AG09319 (cell line): Measurements from ENCODE around the gene KCNK1.

Experiments
- DNase-seq: peaks from one replicate; pipeline ENCODE4 v3.0.0-alpha.2; 2010; ENCODE audit warnings: low read depth; ENCODE audit errors: extremely low read depth
- CTCF ChIP-seq: IDR thresholded peaks from 2 replicates; pipeline ENCODE4 v1.5.1; 2011; ENCODE audit warnings: low read depth, mild to moderate bottlenecking, inconsistent platforms, low read length, moderate library complexity

KCNK1 gene

DNA sequence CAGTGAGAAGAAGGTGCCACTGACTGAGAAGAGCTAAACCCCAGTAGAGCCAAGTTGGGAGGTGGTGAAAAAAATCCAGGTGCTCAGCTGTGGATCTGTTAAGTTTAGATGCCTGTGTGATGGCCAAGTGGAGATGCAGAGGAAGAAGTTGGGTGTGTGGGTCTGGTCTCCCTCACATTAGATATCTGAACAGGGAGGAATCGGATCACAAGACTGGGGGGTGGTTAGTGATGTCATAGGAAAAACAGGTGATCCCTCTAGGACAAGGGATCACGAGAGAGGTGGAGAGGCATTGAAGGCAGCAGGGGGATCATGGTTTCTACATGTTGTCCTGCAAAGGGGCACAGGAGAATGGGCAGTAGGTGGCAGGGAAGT is 22.6 kb downstream of the KCNK1 start:
- no peak for TF ChIP-seq CTCF
- no peak for DNase-seq

GRCh38 chr1:233638513-233638912 is 24.6 kb downstream of the KCNK1 start:
- TF ChIP-seq CTCF = no peak

DNA sequence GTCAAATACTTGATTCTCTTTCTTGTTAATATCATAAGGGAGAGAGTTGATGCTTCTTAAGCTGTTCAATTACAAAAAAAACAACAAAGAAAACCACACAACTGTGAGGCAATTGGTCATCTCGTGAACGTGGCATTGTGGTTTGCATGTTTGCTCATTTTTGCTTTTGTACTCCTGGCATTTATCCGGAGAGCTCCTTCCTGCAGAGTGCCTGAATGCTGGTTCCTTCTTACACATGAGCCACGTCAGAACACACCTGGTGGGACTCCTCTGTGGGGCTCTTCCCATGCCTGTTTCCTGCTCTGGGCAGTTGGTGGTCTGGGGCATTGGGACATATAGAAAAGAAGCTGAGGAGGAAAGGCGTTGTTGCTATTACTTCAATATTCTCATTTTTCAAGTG is 25.7 kb downstream of the KCNK1 start:
- TF ChIP-seq CTCF = no peak
- DNase-seq = no peak

More at GRCh38 chr1:233638513-233638912, 24.6 kb downstream of the KCNK1 start:
- no peak for DNase-seq

DNA sequence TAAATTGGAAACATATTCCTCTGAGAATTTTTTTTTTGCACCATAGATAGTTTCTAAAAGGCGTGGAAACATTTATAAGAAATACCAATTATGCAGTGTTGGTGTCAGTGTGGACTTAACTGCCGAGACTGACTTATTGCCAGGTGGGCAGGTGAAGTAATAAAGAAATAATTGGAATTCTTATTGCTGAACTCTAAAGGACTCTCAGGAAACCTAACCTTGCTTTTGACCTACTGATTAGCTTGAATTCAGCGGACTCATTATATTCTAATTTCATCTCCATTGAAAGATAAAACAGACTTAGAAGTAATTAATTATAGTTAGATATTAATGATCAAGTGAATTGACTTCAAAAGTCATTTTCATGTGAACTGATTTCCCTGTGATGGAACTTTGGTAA is 26.3 kb downstream of the KCNK1 start:
- TF ChIP-seq CTCF = no peak
- DNase-seq = no peak

DNA sequence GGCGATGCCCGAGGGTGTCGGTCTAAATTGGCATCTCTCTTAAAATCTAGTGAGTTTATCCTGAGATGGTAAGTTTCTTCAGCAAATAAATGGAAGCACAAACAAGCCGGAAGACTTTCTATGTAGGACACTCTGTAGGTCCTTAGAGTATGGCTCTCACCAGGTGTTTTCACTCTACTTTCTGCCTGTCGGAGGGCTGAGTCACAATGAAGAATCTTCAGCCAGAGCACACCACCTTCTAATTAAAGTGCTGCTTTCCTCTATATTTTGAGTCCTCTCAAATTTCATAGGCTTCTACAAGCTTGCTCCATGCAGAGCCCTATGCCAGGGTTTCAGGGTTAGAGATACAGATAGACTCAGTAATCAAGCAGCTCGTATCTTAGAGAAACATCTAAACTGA is 27.1 kb downstream of the KCNK1 start:
- DNase-seq = no peak
- TF ChIP-seq CTCF = no peak

- no peak for TF ChIP-seq CTCF
- peak; percentile 10 for DNase-seq
These were observed 33.2 kb downstream of the KCNK1 start for GRCh38 chr1:233647073-233647472.

GRCh38 chr1:233647636-233648035 is 33.7 kb downstream of the KCNK1 start:
- no peak for TF ChIP-seq CTCF
- DNase-seq = no peak
